Activated CD8-positive, alpha-beta memory T cell treated with anti-CD3 and anti-CD28 coated beads, Interleukin-2, amount 50 U/mL, for 1 hour (primary cell): ENCODE data around the gene GFRA3.
"Not testable (repeated sequence)": the region's sequence is repeated elsewhere in the genome, so short reads cannot be mapped to it uniquely, and the experiment has no call there.

Experiments used
- DNase-seq: peaks from one replicate; pipeline ENCODE4 v3.0.0-alpha.2; 2020; ENCODE audit errors: extremely low read depth

GFRA3 gene, protein sequence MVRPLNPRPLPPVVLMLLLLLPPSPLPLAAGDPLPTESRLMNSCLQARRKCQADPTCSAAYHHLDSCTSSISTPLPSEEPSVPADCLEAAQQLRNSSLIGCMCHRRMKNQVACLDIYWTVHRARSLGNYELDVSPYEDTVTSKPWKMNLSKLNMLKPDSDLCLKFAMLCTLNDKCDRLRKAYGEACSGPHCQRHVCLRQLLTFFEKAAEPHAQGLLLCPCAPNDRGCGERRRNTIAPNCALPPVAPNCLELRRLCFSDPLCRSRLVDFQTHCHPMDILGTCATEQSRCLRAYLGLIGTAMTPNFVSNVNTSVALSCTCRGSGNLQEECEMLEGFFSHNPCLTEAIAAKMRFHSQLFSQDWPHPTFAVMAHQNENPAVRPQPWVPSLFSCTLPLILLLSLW

DNA sequence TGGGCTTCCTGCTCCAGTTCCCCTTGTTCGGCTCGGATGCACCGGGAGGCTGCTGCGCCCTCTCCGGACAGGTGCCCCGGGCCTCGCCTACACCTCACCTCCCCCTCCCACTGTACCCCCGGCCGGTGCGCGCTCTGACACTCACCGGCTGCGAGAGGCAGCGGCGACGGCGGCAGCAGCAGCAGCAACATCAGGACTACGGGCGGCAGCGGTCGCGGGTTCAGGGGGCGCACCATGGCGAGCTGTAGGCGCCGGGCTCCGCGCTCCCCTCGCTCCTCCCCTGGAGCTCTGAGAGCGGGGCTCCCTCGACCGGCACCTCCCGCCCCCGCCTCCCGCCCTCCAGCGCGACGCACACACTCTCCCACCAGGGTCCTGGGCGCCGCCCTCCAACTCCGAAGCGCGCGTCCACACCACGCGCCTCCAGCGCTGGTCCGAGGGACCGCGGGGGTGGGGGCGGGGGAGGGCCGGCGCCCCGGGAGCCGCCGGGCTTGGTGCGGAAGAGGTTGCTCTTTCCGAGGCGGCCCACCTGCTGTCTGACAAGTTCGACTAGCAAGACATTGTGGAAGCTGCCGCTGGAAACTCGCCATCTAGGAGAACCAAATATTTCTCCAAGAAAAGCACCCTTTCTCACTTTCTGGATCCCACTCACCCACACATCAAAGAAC, at the start of gene GFRA3:
GFRA3 (minus strand) TSS at position 433 of the 665 bp plus-strand sequence; CDS start at position 236, 197 bp downstream.
- no peak for DNase-seq

DNA sequence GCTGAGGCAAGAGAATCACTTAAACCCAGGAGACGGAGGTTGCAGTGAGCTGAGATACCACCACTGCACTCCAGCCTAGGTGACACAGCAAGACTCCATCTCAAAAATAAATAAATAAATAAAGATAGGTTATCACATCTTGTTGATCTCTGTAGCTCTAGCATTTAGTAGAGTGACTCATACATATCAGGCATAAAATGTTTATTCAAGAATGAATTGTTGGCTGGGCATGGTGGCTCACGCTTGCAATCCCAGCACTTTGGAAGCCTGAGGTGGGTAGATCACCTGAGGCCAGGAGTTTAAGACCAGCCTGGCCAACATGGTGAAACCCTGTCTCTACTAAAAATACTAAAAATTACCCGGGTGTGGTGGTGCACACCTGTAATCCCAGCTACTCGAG, 43.8 kb upstream of the GFRA3 start:
- not testable (repeated sequence) for DNase-seq

DNA sequence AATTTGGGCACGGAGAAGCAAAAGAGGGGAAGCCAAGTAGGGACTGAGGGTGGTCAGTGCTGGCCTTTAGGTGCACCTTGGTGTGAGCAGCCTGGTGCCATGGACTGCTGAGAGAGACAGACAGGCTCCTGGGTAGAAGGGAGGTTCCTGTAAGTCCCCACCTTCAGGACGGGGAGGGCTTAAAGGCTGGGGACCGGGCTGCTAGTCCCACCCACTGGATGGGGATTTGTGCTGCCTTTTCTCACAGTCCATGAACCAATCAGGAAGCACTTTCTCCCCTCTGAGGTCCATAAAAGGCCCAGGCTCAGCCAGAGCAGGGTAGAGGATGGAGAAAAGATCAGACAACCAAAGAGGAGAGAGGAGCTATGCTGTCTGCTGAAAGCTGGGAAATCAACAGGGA, 41.9 kb upstream of the GFRA3 start:
- no peak for DNase-seq

DNA sequence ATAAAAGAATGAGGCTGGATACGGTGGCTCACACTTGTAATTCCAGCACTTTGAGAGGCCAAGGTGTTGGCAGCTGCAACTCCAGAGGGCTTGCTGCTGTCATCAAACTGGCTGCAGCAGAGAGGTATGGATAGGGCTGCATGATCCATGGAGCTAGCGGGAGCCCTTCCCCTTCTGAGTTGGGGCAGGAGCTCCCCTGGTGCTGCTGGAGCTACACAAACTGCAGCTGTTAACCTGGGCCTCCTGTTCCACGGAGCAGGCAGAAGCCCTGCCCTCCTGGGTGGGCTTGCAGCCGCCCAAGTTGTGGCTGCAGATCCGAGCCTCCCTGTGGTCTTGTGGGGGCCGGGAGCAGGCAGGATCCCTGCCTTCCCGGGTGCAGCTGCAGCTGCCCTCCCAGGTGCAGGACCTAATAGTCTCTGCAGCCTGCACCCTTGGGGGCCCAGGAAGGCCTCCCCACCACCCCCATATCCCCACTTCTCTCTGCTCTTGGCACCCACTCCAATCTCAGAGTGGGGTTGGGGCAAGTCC, 41.4 kb upstream of the GFRA3 start:
- DNase-seq: no peak

DNA sequence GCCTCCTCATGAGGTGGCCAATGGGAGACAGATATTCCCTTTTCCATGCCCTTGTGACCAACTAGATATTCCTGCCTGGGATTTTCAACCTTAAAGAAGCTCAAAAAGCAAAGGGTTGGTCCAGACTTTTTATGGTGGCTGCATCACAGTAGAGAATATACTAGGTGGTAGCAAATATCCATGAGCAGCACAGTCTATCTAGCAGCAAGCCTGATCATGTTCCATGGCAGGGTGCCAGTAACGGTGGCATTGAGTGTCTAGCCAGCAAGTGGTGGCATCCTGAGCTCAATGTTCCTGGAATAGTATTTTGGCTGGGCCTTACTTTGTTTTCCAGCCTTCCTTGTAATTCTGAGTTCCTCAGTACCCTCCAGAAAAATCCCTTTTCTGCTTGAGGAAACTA, 31.4 kb upstream of the GFRA3 start:
- DNase-seq: no peak

DNA sequence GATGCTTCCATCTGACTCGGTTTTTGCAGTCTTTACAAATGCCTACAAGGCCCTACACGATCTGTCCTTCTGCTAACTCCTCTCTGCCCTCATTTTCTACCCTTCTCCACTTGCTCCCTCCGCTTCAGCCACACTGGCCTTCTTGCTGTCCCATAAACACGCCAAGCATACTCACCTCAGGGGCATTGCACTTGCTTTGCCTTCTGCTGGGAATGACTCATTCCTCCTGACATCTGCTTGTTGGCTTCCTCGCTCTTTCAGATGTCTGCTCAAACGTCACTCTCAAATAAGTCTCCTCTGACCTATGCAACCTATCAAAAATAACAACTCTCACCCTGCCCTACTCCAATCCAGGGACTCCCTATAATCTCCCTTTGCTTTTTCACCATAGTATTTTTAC, 29.0 kb upstream of the GFRA3 start:
- DNase-seq: no peak

DNA sequence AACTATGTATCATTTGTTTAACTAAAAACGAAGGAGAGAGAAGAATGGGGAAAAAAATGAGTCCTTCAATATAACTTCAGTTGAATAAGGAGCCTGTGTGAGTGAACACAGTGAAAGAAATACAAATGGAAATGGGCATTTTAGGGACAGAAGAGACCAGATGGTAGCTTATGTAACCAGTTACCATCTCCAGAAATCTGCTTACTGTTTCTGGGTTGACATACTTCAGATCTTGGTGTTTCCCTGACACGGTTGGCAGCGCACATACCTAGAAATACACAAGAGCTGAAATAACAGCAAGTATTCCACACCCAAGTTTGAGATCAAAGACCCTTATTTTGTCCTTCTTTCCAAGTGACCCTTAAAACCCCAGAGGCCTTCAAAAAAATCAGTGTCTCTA, 14.9 kb upstream of the GFRA3 start:
- no peak for DNase-seq

DNA sequence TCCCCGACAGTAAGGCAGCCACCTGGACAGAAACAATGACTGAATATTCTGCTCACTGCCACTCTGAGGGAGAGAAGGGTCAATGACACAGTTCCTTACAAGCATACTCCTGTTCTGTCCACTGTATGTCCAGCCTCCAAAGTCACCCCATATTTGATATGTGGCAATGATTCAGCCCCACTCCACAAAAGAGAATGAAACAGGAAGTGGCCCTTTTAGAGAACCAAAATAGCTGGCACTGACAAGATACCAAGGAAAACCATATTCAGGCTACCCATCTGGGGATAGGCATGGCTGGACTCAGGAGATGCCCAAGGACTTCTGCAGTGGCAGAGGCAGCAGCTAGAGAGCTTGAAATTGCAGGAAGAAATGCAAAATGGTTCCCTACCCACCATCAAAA, 12.8 kb upstream of the GFRA3 start:
- no peak for DNase-seq

DNA sequence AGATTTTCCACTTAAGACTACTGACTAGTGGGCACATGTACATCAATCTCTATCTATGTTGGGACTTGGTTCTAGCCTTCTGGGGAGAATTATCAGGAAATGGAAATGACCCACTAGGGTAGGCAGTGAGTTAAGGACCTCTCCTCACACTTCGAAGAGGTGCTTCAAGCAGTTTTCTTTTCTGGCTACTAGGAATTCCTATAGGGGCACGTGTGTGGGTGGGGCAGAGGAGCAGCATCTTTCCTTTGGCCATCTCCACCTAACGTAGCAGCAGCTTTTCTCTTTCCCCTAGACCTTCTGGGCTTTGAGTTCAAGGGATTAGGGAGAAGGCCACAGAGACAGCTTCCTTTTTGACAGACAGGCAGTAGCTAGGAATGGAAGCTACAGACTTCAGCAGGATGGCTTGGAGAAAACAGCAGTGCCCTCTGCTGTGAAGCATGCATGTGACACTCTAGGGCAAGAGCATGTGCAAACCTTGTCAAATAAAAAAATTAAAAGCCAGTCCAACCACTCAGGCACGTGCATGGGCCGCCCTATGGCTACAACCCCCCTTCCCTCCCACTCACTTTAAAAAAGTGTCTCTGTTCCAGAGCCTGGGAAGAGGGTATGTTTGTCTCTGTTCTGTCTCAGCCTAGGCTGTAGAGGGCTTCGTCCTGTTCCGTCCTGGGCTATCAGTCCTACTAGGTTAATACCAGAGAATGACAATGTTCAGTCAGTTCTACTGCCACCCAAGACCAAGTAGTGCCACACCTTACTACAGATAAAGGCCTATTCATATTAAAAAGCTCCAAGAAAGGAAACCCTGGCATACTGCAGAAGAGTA, 8.7 kb upstream of the GFRA3 start:
- no peak for DNase-seq

DNA sequence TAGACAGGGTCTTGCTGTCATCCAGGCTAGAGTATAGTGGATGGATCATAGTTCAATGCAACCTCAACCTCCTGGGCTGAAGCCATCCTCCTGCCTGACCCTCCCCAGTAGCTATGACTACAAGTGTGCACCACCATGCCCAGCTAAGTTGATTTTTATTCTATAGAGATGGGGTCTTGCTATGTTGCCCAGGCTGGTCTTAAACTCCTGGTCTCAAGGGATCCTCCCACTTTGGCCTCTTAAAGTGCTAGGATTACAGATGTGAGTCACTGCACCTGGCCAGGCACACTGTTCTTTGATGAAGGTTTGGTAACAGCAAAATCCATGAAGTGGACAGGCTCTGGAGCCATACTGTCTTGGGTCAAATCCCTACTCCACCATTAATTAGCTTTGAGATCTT, 6.5 kb upstream of the GFRA3 start:
- no peak for DNase-seq

DNA sequence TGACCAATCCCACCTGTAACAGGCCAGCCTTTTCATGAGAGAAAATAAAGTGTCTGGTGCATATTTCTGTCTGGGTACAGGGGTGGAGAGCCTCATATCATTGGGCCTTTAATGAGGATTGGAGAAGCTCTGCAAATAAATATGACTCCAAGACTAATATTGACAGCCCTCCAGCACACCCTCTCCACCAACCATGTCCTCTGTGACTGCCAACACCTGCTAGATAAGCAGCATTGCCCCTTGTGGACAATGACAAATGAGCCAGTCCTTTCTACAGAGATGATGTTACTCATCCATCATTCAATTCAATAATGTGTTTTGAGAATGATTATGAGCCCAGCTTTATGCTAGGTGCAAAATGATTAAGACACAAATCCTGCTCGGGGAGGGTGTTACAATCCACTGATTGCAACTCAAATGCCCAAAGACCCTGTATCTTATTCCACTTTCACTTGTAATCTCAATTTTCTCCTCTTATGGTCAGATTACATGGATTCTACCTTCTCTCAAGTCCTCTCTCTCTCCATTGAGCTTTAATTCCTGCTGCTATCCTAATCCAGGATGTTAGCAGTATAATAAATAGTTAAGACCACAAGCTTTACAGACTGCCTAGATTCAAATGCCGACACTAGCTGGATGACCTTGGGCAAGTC, 2.1 kb upstream of the GFRA3 start:
- DNase-seq: no peak

DNA sequence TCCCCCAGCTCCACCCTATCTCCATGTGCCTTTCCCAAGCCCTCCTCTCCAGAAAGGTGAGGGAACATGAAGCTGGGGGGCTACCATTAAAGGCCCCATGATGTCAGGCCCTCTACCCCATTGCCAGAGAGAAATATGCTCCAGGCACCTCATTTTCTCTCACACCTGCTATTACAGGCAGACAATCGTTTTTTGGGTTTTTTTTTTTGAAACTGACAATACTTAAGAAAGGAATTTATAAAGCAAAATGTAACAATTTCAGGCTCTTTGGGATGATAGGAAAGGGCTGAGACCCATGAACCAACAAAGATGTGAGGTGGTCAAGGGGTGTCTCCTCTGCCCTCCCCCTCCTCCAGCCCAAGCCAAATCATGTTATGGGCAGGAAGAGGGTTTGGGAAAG, 1.5 kb upstream of the GFRA3 start:
- DNase-seq: no peak

DNA sequence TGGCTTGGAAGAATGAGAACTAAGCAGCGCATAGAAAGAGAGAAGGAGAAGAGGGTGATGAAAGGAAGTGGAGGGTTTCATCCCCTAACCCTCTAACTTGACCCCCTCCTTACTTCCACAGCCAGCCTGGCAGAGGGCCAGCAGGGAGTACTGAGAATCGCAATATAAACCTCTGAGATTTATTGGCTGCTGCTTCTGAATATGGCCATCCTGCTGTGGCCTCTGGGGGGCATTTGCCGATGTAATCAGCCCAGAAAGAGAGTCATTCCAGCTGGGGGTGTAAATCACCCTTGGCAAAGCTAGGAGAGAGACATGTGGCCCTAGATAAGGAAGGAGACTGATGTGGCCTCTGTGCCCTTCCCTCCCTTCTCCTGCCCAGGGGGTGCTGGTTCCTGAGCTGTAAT, 960 bp upstream of the GFRA3 start:
- DNase-seq: no peak

DNA sequence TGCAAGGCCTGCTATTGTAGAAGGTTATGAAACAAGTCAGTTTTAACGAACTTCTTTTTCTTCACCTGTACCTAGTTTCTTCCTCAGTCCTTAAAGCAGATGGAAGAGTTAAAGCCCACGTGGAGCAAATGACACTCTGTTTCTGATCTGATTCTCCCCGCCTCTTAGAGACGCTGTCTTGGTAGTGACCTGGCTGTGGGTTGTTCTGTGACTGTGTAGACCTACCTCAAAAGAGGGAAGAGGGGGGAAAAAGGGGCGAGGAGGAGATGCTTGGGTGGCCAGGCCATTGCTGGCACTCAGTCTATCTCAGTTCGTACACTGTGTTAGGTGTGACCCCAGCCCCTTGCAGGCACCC, 610 bp downstream of the GFRA3 start:
- DNase-seq: no peak

DNA sequence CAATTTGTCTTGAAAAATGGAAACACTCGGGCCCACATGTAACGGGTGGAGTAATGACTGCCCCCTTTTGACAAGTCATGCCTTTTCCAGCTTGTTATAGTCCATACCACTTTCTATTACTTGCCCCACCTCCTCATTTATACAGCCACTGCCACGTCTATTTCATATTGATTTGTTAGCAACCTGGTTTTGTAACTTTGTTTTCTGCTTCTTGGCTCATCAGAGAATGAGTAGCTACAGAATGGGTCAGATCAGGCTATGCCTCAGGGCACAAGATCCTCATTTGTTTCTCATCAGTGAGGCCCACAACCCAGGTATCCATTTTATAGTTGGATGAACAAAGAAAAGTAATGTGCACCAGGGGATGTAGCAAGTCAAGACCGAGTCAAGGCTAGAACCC, 1.7 kb downstream of the GFRA3 start:
- no peak for DNase-seq

DNA sequence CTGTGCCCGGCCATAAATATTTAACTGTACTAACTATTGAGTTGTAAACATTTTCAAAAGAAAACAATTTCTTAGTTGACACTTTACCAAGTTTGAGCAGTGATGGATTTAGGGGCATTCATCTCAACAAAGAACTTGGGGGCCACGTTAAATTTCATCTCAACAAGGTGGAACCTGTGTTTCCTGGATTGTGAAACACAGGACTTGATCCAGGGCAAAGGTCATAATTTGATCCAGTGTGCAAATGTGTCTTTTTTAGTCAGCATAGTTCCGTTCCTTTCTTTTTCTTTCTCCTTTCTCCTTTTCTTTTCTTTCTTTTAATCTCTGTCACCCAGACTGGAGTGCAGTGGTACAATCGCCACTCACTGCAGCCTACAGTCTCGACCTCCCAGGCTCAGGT, 3.1 kb downstream of the GFRA3 start:
- no peak for DNase-seq

DNA sequence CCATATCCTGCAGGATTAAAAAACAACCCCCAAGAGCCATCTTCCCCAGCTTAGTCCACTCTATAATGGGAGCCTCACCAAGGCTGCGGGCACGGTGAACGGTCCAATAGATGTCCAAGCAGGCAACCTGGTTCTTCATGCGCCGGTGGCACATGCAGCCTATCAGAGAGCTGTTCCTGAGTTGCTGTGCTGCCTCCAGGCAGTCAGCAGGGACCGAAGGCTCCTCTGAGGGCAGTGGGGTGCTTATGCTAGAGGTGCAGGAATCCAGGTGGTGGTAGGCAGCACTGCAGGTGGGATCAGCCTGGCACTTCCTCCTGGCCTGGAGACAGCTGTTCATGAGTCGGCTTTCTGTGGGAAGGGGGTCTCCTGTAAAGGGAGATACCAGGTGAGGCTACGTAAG, 10.2 kb downstream of the GFRA3 start:
- DNase-seq: no peak

DNA sequence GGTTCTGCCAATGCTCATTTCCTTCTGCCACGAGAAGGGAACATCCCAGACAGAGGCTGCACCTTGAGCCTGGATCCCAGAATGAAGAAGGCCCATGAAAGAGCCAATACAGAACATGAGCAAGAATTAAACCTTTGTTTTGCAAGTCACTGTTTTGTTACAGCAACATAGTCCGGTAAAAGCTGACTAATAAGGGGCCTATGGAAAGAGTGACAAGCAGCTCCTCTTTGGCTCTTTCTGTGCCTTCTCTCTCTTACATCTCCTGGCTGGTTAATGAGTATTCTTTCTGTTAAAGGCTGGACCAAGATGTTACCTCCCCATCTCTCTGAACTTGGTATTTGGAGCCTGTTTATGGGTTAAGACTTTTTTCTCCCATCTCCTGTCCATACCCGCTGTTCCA, 10.8 kb downstream of the GFRA3 start:
- no peak for DNase-seq

DNA sequence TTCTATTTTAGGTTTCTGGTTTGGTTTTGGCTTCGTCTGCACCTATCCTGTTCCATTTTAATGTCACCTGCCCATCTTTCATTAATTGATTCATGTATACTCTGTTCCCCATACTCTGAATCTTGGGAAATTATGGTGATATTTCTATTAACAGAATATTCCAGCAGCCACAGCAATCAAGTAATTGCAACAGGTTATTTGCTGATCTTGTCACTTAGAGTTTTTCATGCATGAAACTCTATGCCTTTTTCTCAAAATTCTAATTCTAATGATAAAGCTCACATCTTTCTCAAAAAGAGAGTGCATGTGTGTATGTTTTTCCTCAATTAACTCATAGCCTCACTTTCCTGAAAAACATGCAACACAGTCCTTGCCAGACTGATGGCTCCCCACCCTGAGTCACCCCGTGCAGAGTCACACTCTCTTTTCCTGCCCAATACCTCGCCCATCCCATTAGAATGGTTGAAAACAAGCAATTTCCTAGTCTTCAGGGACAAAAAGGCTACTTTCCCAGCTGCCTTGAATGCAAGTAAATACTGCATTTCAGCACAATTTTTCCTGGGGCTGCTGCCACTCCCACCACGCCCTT, 15.6 kb downstream of the GFRA3 start:
- DNase-seq: no peak

DNA sequence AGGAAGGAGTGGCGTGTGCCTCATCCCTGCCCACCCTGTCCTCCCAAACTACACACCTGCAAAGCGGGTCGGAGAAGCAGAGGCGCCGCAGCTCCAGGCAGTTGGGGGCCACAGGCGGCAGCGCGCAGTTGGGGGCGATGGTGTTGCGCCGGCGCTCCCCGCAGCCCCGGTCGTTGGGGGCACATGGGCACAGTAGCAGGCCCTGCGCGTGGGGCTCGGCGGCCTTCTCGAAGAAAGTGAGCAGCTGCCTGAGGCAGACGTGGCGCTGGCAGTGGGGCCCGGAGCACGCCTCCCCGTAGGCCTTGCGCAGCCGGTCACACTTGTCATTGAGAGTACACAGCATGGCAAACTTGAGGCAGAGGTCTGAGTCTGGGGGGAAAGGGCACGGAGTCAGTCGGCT, 16.8 kb downstream of the GFRA3 start:
- DNase-seq: no peak

DNA sequence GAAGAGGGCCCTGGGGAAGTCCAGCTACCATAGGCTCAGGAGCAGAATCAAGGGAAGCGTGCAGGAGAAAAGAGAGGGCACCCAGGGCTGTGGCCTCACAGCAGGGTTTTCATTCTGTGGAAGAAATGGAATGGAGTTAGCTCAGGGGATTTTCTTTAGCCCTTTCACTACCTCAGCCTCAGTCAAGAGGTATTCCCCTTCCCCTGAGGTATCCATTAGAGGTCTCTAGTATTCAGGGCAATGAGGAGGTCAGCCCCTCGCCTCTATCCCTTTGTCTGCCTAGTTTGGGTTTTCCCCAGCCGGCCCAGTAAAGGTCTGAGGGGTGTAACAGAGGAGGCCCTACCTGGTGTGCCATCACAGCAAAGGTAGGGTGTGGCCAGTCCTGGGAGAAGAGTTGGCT, 21.5 kb downstream of the GFRA3 start:
- DNase-seq: no peak

DNA sequence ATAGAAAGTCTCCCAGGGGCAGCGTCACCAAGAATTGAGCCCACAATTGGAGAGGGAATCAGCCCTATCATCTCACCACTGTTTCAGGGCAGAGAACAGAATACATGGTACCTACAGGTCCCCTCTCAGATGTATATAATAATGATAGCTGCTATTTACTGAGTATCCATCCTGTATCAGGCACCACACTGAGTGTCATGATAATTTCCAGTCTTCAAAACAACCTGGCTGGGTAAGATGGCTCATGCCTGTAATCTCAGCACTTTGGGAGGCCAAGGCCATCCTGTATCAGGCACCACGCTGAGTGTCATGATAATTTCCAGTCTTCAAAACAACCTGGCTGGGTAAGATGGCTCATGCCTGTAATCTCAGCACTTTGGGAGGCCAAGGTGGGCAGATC, 26.6 kb downstream of the GFRA3 start:
- not testable (repeated sequence) for DNase-seq
